PFSK-1 (cell line): ENCODE measurements around the gene NRBF2.

Source experiments
- FOXP2 ChIP-seq: optimal IDR thresholded peaks from 2 replicates; pipeline ENCODE3; 2011; ENCODE audit warnings: borderline replicate concordance, control low read depth, inconsistent platforms; ENCODE audit not compliant: insufficient read depth; ENCODE audit errors: extremely low read length, extremely low read depth
- POLR2AphosphoS5 ChIP-seq: IDR thresholded peaks from 2 replicates; pipeline ENCODE4 v1.6.1; 2012; ENCODE audit warnings: low read depth, mild to moderate bottlenecking, control low read depth, low read length, moderate library complexity
- SIN3A ChIP-seq: IDR thresholded peaks from 2 replicates; pipeline ENCODE4 v1.6.1; 2012; ENCODE audit warnings: mild to moderate bottlenecking, low read length, moderate library complexity, borderline replicate concordance; ENCODE audit not compliant: insufficient read depth
- TAF1 ChIP-seq: IDR thresholded peaks from 2 replicates; pipeline ENCODE4 v1.6.1; 2012; ENCODE audit warnings: low read length, control low read depth, borderline replicate concordance; ENCODE audit not compliant: insufficient read depth
- TF ChIP-seq, protein P1 (sequence below), 2 experiments: IDR thresholded peaks; 2 replicates each; pipeline versions ENCODE4 v1.6.1 to v1.8.0; 2011 to 2012; ENCODE audit warnings: low read depth in 2 of 2, low read length in 2 of 2, control low read depth in 1 of 2, inconsistent platforms in 1 of 2, mild to moderate bottlenecking in 1 of 2, moderate library complexity in 1 of 2; ENCODE audit not compliant: insufficient read depth in 1 of 2

Gene NRBF2

DNA sequence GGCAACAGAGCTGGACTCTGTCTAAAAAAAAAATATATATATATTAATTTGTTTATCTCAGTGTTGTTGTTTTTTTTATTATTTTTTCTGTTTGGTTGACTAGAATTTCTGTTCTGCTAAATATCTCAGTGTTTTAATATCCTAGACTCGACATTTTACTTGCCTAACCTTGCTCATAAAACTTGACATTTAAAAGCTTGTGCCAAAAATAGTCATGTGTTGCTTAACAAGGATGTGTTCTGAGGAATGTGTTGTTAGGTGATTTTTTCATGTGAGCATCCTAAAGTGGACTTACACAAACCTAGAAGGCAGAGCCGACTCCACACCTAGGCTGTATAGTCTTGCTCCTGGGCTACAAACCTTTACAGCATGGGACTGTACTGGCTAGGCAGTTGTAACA lies 23.1 kb downstream of the NRBF2 start:
- TF ChIP-seq SIN3A (no peak), FOXP2 (no peak), POLR2AphosphoS5 (no peak), TAF1 (no peak)
- TF ChIP-seq, protein P1, sequence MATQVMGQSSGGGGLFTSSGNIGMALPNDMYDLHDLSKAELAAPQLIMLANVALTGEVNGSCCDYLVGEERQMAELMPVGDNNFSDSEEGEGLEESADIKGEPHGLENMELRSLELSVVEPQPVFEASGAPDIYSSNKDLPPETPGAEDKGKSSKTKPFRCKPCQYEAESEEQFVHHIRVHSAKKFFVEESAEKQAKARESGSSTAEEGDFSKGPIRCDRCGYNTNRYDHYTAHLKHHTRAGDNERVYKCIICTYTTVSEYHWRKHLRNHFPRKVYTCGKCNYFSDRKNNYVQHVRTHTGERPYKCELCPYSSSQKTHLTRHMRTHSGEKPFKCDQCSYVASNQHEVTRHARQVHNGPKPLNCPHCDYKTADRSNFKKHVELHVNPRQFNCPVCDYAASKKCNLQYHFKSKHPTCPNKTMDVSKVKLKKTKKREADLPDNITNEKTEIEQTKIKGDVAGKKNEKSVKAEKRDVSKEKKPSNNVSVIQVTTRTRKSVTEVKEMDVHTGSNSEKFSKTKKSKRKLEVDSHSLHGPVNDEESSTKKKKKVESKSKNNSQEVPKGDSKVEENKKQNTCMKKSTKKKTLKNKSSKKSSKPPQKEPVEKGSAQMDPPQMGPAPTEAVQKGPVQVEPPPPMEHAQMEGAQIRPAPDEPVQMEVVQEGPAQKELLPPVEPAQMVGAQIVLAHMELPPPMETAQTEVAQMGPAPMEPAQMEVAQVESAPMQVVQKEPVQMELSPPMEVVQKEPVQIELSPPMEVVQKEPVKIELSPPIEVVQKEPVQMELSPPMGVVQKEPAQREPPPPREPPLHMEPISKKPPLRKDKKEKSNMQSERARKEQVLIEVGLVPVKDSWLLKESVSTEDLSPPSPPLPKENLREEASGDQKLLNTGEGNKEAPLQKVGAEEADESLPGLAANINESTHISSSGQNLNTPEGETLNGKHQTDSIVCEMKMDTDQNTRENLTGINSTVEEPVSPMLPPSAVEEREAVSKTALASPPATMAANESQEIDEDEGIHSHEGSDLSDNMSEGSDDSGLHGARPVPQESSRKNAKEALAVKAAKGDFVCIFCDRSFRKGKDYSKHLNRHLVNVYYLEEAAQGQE (IDR thresholded peaks at IDR 0.05; ENCODE audit: insufficient read depth in 1 of 2, low read depth in 2 of 2, low read length in 2 of 2): no peak

DNA sequence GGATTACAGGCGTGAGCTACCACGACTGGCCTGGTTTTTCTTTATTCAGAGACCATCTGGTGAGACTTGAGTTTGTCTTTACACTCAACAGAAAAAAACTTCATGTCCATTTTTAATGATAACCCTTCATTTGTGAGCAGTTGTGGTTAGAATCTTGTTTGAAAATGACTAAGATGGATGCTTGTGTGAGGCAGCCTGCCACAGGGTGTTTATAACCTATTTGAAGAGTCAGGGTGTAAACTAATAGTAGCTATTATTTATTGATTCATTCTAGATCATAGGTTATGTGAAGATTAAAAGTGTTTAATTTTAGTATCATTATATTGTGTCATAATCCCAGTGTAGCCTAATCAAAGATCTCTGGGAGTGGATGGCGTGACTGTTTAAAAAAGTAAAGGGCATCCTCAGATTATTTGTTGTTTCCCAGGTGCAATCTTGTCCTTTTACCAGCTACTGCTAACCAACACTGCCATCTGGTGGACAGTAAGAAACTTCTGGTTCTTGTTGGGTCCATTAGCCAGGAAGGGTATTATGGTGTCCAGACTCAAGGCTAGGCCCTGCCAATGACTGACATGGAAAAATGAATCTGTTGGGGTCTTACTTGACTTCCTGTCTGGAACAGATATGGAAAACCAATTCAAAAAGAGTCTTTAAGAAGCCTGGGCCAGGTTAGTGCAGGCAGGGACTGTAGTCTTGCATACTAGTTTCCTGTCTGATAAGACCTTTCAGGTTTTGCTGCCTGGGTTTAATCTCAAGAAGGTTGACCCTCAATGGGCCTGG lies 24.9 kb downstream of the NRBF2 start:
- TF ChIP-seq FOXP2: no peak
- TF ChIP-seq, protein P1 (IDR thresholded peaks at IDR 0.05; ENCODE audit: insufficient read depth in 1 of 2, low read depth in 2 of 2, low read length in 2 of 2): no peak
- TF ChIP-seq SIN3A: no peak
- no peak for TF ChIP-seq POLR2AphosphoS5
- no peak for TF ChIP-seq TAF1

DNA sequence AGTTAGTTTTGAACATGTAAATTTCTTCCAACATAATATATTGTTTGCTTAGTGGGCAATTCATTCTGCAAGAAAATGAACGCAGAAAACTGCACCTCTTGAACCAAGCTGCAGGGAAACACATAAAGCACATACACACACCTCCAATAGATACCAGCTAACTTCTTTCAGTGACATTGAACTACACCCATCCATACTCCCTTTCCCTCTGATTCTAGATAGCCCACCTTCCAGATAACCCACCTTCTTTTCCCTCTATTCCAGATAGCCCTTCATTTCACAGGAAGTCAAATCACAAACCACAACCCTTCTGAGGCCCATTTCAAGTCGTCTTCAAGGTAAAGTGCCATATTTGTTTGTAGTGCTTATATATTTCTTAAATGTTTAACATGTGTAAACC lies 28.5 kb downstream of the NRBF2 start:
- TF ChIP-seq POLR2AphosphoS5: no peak; the same call in 1 of the 2 replicates
- TF ChIP-seq FOXP2: no peak
- TF ChIP-seq, protein P1 (IDR thresholded peaks at IDR 0.05; ENCODE audit: insufficient read depth in 1 of 2, low read depth in 2 of 2, low read length in 2 of 2): no peak
- no peak for TF ChIP-seq TAF1
- no peak for TF ChIP-seq SIN3A

DNA sequence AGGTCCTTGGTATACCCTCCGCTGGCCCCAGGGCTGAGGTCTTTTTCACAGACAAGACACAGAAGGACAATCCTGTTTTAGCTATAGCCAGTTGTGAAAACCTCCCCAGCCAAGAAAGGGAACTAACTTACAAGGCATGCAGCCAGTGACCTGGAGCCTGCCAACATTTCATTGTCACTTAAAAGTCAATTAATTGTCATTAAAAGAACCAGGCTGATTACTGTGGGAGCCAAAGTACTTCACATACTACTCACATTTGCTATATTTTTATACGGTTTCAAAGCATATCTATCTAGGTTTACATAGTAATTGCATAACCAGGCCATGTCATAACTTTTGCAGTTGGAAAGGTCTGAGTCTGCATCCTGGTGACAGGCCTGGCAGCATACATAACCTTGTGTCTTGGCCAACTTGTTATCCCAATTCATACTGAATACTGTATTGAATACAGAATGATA lies 31.1 kb downstream of the NRBF2 start:
- TF ChIP-seq POLR2AphosphoS5: no peak
- TF ChIP-seq SIN3A: no peak
- TF ChIP-seq, protein P1 (IDR thresholded peaks at IDR 0.05; ENCODE audit: insufficient read depth in 1 of 2, low read depth in 2 of 2, low read length in 2 of 2): no peak
- no peak for TF ChIP-seq FOXP2
- no peak for TF ChIP-seq TAF1
